Transverse colon (tissue), 4 donors: ENCODE measurements around the gene NEK7.

Experiments used
- EP300 ChIP-seq: sonication (generic); formaldehyde crosslinking; IDR thresholded peaks from one replicate; pipeline ENCODE4 v1.6.1; 2017; ENCODE audit warnings: antibody characterized with exemption, low read depth
- POLR2A ChIP-seq: fragments of 450-650 bp; IDR thresholded peaks from one replicate; pipeline ENCODE4 v1.6.1; 2016; ENCODE audit warnings: antibody characterized with exemption, mild to moderate bottlenecking, moderate library complexity
- POLR2AphosphoS5 ChIP-seq, 3 donors: sonication (generic); formaldehyde crosslinking; IDR thresholded peaks; one replicate each; pipeline ENCODE4 v1.6.1; 2016; ENCODE audit warnings: antibody characterized with exemption in 3 of 3
- TF ChIP-seq, protein P1 (sequence below), 5 experiments: fragments of 200-600 bp in 3 of 5; fragments of 450-650 bp in 2 of 5; sonication (generic) in 3 of 5; IDR thresholded peaks; 1 replicate in 2 of 5; 2 replicates in 3 of 5; pipeline ENCODE4 v1.5.1; 2016 to 2017; ENCODE audit warnings: antibody characterized with exemption in 5 of 5, inconsistent platforms in 3 of 5, mild to moderate bottlenecking in 2 of 5, moderate library complexity in 1 of 5

DNA sequence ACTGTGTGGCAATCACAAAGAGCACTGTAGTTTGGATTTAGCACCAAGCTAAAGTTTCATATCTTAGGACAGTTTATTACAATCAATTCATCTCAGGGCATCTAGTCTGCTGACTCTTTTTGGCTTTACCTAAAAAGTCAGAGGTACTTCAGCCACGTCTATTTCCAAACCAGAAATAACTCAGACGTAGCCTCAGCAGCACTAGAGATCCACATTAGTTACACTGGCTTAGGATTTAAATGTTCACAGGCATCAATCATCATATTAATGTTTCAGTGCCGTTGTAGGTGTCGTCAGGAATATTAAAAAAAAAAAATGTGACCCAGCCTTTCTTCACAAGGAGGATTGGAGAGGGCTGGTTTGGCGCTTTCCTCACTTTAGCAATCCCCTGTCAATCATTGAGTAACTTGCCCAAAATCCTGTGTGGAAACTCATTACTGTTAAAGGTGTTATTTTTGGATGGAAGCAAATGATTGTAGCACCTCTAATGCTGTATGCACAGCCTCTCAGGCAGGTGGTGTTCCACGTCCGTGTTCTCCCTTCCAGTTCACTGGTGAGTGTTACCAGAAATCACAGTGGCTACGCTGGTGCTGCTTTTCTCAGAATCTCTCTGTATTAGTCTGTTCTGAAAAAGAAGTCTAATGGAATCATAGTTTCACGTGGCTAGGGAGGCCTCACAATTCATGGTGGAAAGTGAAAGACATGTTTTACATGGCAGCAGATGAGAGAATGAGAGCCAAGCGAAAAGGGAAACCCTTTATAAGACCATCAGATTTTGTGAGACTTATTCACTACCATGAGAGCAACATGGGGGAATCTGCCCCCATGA is 45.4 kb downstream of the NEK7 start:
- TF ChIP-seq POLR2AphosphoS5 (IDR thresholded peaks at IDR 0.05) (no peak), EP300 (no peak), POLR2A (no peak)
- TF ChIP-seq, protein P1, sequence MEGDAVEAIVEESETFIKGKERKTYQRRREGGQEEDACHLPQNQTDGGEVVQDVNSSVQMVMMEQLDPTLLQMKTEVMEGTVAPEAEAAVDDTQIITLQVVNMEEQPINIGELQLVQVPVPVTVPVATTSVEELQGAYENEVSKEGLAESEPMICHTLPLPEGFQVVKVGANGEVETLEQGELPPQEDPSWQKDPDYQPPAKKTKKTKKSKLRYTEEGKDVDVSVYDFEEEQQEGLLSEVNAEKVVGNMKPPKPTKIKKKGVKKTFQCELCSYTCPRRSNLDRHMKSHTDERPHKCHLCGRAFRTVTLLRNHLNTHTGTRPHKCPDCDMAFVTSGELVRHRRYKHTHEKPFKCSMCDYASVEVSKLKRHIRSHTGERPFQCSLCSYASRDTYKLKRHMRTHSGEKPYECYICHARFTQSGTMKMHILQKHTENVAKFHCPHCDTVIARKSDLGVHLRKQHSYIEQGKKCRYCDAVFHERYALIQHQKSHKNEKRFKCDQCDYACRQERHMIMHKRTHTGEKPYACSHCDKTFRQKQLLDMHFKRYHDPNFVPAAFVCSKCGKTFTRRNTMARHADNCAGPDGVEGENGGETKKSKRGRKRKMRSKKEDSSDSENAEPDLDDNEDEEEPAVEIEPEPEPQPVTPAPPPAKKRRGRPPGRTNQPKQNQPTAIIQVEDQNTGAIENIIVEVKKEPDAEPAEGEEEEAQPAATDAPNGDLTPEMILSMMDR (IDR thresholded peaks at IDR 0.05) = no peak
